NCI-H187 (cell line): ENCODE data around the gene FAM193A.
"Not testable (repeated sequence)": the region's sequence is repeated elsewhere in the genome, so short reads cannot be mapped to it uniquely, and the experiment has no call there.

Experiments used
- DNase-seq, 2 experiments: peaks; one replicate each; lab custom pipeline; 2025; lab: John Stamatoyannopoulos, UW

Gene FAM193A

DNA sequence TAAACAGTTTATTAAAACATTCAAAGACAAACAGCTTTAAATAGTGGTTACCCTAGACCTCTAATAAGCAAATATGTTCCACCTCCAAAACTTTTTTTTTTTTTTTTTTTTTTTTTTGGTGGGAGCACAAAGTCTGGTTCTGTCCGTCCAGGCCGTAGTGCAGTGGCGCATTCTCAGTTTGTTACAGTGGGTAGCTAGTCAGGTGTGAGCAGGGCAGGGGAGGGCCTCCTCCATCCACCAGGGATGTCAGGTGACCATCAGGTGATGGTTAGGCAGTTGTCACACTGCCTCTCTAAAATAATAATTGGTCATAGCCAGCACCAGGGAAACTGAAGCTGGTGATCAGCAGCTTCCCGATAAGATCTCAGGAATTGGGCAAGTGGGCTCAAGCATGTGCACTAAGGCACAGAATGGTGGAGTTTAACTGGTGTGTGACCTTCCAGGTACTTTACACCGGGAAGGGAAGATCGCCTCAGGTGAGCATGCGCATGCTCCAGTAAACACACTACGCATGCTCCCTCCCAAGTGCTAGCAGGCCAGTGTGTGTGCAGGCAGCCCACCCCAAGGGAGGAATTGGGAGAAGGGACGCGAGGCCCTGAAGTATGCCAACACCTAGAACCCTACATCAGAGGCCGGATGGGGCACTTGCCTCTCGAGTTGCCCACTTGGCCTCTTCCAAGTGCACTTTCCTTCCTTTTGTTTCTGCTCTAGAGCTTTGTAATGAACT is 192.5 kb downstream of the FAM193A start:
- no peak for DNase-seq

DNA sequence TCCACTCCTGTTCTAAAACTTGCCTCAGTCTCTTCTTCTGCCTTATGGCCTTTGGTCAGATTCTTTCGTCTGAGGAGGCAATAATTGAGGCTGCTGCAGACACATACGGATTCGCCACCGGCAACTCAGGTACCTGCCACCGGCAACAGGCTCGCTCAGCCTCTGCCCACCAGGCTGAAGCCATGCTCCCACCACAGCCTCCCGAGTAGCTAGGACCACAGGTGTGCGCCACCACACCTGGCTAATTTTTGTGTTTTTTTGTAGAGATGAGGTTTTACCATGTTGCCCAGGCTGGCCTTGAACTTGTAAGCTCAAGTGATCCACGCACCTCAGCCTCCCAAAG is 193.1 kb downstream of the FAM193A start:
- DNase-seq: no peak

DNA sequence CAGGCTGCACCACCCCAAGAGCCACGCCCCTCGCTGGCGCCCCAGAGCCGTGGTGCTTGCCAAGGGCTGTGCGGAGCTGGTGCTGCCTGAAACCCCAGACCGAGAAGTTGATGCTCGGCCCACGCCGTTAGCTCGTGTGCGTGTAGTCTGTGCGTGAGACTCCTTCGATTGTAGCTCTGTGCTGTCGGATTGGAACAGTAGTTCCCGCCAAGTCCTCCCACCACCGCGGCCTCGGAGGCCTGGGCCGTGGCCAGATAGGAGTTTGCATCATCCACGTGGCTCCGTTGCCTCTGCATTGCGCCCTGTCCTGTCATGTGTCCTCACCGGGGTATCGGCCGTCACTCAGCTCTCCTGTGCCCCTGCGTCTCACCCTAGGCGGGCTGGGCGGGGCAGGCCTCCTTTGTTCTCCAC is 195.5 kb downstream of the FAM193A start:
- no peak for DNase-seq

DNA sequence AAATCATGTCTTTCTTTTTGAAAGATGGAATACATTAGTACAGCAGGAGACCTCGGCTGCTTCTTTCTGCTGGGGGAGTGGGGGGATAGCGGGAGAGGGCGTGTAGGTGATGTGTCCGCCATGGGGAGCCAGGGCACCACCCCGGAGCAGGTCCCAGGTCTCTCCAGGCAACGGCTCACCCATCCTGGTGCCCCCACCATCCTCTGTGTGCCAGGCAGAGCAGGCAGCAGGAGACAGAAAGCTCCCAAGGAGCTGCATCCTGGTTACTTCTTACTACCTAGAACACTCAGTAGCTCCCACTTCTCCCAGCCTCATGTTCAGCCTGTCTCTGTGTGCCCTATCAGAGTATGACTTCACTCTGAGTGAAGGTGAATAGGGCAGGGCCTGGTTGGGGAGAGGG is 196.1 kb downstream of the FAM193A start:
- DNase-seq: no peak

DNA sequence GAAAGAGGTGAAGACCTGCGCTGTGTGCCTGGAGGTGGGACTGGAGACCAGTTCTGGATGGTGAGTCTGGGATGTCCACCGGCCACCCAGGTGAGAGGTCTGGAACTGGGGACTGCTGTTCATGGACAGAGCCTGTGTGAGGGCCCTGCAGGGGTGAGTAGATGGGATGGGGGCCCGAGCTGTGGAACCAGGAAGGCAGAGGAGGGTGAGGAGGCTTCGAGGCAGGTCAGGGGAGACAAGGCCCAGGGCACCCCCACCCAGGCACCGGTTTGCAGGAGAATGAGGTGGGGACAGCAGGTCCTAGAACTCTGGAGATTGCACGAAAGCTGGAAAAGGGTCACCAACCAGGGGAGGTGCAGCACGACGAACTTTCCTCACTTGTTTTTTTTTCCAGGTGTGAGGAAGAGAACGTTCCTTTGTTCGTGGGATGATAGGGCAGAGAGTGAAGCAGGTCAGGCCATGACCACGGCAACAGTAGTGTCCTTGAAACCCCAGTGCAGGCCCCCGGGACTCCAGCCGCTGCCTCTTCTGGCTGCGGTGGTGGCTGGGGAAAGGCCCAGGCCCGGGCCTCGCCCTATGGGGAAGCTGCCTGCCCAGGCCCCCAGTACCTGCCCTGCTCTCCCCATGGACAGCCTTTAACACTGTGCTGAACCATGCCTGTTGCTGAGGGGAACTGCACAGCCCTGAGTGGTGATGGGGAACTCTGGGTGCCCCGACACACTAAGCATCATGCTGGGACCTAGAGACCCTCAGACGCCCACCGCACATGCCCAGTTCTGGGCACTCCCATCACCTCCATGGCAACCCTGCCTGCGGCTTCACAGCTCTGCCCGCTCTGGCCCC is 196.8 kb downstream of the FAM193A start:
- no peak for DNase-seq

DNA sequence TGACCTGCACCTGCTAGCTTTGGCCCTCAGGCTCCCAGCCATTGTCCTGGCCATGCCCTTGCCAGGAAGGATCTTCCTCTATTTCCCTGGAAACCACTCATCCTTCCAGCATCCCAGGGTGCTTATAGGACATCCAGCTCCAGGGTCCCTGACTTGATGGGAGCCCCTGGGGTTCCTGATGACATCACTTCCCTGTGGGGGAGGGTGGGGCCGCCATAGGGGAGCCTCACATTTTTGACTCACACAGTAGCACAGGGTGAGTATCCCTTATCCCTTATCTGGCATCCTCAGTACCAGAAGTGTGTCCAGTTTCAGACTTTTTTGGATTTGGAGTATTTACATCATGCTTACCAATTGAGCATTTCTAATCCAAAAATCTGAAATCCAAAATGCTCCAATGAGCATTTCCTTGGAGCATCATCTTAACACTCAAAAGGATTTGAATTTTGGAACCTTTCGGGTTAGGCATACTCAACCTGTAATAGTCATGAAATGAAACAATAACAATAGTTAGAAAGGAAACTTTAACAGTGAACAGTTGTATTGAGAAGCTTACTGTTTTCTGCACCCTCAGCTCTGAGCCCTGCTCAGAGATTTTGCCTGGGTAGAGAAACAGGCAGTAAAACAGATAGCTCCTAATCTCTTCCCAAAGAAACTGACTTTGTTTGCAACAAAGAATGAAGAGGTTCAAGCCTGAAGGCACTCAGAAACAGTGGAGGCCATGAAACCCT is 197.6 kb downstream of the FAM193A start:
- DNase-seq: no peak

DNA sequence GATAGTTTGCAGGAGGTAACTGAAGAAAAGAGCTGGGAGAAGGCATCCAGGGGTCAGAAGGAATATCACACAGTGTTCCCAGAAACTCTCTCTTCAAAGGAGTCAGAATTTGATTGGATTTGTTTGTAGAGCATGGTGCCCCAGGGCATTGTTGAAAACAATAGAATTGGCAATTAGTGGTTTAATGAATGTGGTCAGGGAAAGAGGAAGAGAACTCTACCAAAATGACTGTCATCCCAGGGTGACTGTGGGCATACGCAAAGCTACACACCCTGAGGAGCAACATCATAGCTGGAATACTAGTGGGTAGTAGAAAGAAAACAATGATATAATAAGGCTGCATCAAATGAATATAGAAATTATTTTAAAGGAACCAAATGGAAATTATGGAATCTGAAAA is 198.2 kb downstream of the FAM193A start:
- no peak for DNase-seq

DNA sequence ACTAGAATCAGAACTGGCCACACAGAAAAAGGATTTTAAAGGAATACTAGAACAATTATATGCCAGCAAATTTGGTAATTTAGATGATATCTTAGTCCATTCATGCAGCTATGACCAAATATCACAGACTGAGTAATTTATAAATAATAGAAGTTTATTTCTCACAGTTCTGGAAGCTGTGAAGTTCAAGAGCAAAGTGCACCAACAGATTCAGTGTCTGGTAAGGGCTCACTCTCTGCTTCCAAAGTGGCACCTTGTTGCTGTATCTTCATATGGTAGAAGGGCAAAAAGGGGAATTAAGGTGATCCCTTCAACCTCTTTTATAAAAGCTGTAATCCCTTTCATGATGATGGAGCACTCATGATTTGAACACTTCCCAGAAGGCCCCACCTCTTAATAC is 199.4 kb downstream of the FAM193A start:
- DNase-seq: no peak

DNA sequence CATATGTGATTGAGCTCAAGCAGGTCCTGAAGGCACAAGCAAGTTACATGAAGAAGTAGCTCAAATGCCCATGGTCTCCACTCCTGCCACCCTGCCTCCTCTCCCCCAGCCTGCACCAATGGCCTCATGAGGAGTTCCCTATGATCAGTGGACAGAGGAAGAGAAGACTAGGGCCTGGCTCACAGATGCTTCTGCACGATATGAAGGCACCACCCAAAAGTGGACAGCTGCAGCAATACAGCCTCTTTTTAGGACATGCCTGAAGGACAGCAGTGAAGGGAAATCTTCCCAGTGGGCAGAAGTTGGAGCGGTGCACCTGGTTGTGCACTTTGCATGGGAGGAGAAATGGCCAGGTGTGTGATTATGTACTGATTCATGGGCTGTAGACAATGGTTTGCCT is 201.8 kb downstream of the FAM193A start:
- not testable (repeated sequence) for DNase-seq

DNA sequence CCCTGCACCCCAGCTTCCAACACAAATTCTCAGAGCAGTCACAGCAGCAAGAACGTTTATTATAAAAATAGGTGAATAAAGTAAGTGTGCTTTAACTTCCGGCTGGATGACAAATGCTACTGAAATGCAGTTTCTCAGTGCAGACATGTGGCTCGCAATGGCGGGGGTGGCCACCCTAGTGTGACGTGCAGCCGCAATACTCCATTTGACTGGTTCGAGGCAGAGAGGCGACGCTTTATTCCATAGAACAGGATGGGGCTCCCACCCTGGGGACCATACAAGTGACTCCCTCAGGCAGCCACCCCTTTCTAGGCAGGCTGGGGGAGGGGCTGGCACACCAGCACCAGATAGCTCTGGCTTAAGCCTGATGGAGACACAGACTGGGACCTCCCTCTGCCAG is 205.2 kb downstream of the FAM193A start:
- DNase-seq: no peak

DNA sequence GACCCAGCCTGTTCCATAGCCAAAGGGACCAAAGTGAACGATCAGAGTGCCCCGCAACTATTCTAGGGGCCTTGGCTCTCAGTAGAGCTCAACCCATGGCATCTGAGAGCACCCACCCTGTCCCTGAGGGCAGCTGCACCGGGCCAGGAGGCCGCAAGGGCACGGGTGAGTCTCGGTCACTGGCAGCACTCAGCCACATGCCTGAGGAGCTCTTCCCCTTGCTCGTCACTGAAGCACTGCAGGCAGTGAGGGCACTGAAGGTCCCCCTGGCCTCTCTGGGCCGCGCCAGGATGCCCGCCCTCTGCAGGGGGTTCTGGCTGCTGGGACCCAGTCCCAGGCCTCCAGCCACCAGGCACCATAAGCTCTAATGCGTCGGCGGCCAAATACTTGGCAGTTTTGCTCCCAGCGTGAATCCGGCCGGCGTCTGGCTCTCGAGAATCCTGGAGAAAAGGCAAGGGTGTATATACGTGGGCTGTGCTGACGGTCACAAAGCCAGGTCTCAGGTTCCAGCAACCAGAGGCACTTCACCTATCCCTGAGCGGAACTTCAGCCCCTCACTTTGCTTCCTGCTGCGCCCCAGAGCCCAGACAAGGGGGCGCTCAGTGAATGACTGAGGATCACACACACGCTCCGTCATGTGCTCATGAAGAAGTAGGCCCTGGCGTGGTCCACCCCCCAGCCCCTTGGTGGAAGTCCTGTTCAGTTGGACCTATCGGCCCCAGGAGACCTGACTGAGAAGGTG is 205.8 kb downstream of the FAM193A start:
- no peak for DNase-seq

DNA sequence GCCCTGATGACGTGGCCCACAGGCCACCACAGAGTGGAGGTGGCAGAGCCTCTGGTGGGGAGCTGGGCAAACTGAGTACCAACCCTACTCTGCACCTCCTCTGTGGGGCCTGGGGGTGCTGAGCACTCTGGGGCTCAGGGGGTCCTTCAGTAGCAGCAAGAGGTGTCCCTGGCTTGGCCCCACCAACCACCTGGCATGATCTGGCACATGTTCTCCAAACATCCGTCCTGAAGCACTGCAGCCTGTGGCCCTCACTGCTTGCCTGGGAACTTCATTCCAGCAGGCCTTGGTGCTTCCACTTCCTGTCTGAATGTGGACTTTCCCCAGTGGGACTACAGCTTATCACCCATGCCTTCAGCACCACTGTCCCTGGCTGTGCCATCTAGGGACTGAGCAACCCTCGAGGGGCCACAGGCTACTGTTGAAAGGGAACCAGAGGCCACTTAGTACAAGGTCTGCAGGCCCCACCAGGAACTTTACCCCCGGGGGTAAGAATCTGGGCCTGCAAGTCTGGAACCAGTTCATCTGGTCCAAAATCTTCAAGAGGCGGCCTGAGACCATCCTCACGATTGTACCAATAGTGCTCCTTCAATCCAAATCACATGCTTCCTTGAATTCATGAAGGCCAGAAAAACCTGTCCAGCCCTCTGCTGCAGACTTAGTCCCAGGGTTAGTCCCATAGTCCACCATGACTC is 206.5 kb downstream of the FAM193A start:
- DNase-seq: no peak

DNA sequence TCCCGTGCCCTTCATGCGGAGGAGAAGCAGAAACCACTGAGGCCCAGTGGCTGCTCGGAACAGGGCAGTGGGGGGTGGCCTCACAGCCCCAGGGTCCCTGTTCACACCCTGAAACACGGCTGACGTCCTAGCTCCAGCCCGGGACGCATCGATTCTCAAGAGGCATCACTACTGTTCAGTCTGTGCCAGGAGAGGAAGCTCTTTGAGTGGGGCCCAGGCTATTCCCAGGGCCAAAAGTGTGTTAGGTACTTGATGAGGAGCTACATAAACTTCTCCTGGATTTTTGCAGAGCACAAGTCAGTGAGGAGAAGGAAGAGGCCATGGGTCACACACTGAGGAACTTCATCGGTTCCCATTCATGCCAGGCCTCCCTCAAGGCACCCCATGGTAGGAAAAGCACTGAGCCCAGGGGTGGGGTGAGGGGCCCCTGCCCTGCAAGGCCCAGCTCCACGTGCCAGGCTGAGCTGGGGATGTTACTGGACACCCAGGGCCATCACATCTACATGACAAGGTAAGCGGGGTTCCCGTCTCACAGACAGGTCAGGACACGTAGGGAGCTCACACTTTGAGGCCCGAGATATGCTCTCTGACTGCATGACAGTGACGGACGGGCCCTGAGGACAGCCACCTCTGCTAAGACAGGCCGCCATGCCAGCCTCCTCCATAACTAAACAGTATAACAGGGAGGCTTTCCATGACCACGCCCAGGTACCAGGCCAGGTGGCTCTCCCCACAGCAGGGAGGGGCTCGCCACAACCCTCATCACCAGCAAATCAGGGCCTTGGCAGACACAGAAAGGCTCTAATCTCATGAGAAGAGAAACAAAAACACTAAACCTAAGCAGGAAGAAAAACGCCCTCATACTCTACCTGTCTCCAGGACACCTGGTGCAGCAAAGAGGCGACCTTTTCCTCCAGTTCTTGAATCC is 207.3 kb downstream of the FAM193A start:
- DNase-seq: peak; percentile 27 to 75

DNA sequence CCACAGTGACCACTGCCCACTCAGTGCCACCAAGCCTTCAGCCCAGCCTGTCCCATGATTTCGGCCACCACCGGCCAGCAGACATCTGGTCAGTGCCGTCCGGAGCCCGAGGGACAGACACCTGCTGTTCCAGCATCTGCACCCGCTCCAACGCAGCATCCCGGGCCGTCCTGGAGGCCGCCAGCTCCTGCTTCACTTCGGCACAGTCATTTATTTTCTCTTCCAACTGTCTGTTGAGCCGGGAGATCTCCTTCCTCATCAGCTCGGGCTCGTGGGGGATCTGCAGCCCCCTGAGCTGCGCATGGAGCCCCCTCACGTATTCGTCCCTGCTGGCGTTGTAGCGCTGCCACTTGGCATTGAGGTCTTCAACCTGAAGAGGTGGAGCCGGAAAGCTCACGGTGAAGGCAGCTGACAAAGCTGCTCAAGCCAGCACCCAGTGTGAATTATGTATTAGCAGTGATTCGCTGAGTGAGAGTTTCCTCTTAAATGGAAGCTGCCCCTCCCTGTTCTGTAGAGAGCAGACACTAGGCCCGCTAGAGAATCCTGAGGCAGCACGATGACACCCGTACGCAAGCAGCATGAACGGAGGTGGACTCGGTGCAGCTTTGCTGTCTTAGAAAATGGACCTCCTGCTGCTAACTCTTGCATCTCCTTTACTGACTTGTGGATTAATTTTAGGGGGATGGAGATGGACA is 208.3 kb downstream of the FAM193A start:
- no peak for DNase-seq

DNA sequence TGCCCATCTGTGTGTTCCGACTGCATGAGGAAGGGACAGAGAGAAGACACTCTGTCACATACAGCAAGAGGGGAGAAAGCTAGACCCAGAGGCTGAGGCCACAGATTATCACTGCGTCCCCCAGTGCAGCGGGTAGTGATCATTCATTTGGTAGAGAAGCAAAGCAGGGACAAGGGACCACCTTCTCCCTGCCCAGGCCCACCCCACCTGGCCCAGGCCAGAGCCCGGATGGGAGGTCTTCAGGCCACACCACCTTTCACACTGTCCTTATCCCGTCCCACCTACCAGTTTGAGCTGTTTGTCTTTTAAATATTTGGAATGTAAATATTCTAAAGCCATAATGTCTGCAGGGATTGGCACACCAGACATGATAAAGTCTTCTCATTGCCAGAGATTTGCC is 209.1 kb downstream of the FAM193A start:
- DNase-seq: no peak

DNA sequence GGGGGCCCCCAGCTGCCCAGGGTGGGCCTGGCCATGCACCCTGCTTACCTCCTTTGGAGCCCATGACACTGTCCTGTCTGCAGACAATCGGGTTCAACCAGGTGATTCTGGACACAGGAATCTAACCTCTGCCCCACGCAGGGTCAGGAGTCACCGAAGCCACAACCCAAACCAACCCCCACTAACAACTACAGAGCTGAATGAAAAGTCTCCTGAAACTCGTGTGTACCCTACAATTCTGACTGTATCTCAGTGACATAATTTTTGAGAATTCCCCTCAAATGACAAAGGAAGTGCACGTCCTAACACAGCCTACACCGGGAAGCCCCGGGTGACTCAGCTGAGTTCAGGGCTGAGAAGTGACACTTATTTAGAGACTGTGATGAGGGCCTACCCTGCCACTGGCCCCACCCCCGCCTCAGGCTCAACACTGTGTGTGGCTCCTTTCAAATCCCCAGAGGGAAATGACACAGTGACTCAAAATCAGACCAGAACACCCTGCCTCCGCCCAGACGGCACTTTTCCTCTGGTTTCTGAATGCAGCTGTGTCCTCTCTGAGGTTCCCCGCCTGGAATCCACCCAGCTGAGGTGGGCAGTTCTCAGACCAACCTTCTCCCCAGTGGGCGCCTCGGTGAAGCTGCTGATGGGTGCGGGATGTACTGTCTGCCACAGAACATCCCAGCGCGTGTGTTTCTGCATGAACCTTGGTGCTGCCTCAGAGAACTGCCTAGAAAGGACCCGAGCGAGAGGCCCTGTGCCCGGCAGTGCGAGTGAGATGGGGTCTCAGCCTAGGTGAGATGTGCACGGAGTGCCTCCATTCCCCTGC is 209.7 kb downstream of the FAM193A start:
- no peak for DNase-seq

DNA sequence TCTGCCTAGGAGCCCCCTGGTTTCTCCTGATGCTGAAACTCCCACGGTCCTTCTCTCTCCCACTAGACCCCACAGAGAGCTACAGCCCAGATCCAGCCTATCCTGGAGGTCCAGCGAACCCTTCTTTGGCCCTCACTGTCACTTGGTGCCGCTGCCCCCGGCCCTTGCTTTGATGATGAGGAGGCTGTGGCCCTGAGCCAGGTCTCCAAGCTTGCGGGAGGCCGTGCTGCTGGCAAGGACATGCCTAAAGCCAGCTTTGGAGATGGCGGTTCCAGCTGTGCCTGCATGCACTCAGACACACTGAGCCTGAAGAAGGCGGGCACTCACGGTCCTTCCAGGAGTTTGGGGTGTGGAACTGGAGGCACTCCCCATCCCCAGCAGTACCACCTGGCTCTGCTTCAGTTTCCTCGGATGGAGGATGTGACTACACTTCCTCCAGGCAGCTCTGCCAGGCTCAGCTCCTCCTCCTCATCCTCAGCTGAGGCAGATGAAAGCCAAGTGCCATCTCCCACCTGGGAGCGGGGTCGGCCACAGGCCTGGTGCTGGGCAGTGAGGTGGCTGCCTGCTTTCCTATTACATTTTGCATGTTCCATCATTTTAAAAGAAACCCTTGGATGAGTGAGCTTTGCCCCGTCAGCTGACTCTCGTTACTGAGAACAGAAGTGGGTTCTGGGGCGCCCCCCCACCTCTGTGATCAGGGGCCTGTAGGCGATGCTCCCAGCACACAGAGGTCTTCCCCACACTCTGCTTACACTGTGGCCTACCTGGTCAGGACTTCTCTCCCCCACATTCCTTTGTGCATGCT is 210.6 kb downstream of the FAM193A start:
- no peak for DNase-seq
